ENCODE measurements around the gene PRKACB. TPM values are rescaled to one million over a fixed set of nuclear protein-coding genes. Genes with fewer than 3 reads are reported as not detected.

PRKACB gene
- total and polyA plus RNA-seq, 10 of the 15 experiments (the other 5 are each of a cell fraction or from before 2014, with no cell fraction given), result 3.1 to 9.0 (median 7.1) TPM; not detected in 1

GRCh38 chr1:84278905-84279304, 134.8 kb downstream of the PRKACB start (continued):
- TF ChIP-seq ZBTB40 (IDR thresholded peaks at IDR 0.05; ENCODE audit: borderline replicate concordance), result no peak
- no peak for TF ChIP-seq E2F4 (IDR thresholded peaks at IDR 0.05; ENCODE audit: low read depth, low read length)
- TF ChIP-seq MYB (IDR thresholded peaks at IDR 0.05; ENCODE audit: borderline replicate concordance, low read depth, low read length), result no peak
- no peak for TF ChIP-seq LARP7 (IDR thresholded peaks at IDR 0.05)
- TF ChIP-seq NR2C2 (IDR thresholded peaks at IDR 0.05; ENCODE audit: borderline replicate concordance, control insufficient read depth, insufficient read length, low read depth), result no peak
- no peak for TF ChIP-seq IKZF1 (conservative IDR thresholded peaks at IDR 0.05)
- no peak for TF ChIP-seq SIN3A (IDR thresholded peaks at IDR 0.05; ENCODE audit: low read depth, low read length)

- H3K9ac ChIP-seq (ENCODE audit: control insufficient read depth, insufficient read depth, low read length), result no peak overlapping the region
- H2AFZ ChIP-seq (ENCODE audit: control insufficient read depth, low read depth, low read length), result no peak overlapping the region
- H3K27me3 ChIP-seq (replicated peaks in 1 of 2; ENCODE audit: control insufficient read depth in 2 of 2, insufficient read depth in 2 of 2, low read length in 1 of 2), result no peaks in the 10 kb centered on the region
- POLR2A ChIA-PET, result no interaction called here
- RAD21 ChIA-PET (ENCODE audit: unreplicated experiment), result no interaction called here
- no peaks in the 10 kb centered on the region for H3K79me2 ChIP-seq (ENCODE audit: control insufficient read depth, insufficient read depth, low read length)
- H3K4me1 ChIP-seq (ENCODE audit: control insufficient read depth, insufficient read depth, low read length), result no peaks in the 10 kb centered on the region
- in situ Hi-C loops (cut with MboI) (no loop called here), intact Hi-C loops (cut with micrococcal nuclease; ENCODE audit: unreplicated experiment) (no loop called here)
- no peak for ATAC-seq
- DNase-seq (ENCODE audit: low read depth, low spot score), result no peak
- no peak for FAIRE-seq
- CTCF ChIA-PET, result no interaction called here
- H3K9me3 ChIP-seq (replicated peaks; ENCODE audit: control insufficient read depth, insufficient read depth, low read length), result no peaks in the 10 kb centered on the region
- H4K20me1 ChIP-seq (ENCODE audit: control insufficient read depth, insufficient read depth), result no peaks in the 10 kb centered on the region
- no peak overlapping the region for H3K4me3 ChIP-seq
- no peak overlapping the region for H3K27ac ChIP-seq (ENCODE audit: control insufficient read depth, insufficient read depth)
- TF ChIP-seq ZNF384 (IDR thresholded peaks at IDR 0.05; ENCODE audit: borderline replicate concordance, low read depth, low read length) (no peak), NFYA (IDR thresholded peaks at IDR 0.05; ENCODE audit: borderline replicate concordance, low read depth, low read length) (no peak), ZBED1 (IDR thresholded peaks at IDR 0.05; ENCODE audit: borderline replicate concordance) (no peak), RELB (IDR thresholded peaks at IDR 0.05; ENCODE audit: low read depth) (no peak), MYB (IDR thresholded peaks at IDR 0.05; ENCODE audit: borderline replicate concordance, low read depth, low read length) (no peak), SREBF2 (IDR thresholded peaks at IDR 0.05; ENCODE audit: low read length) (no peak)
- SMC1A ChIA-PET (ENCODE audit: uncharacterized antibody, unreplicated experiment), result no interaction called here
- no TSS peak for BruUV-seq (replicated peaks)
- no peak overlapping the region for H3K4me2 ChIP-seq (ENCODE audit: control insufficient read depth, insufficient read depth)
- no peaks in the 10 kb centered on the region for H3K36me3 ChIP-seq (ENCODE audit: control insufficient read depth in 2 of 2, insufficient read depth in 2 of 2, low read length in 1 of 2)
These were observed 136.8 kb downstream of the PRKACB start for GRCh38 chr1:84280912-84281311.
